DND-41 (cell line): ENCODE results near the gene PDXDC1.
"Not testable (repeated sequence)": the region's sequence is repeated elsewhere in the genome, so short reads cannot be mapped to it uniquely, and the experiment has no call there.

ENCODE experiments used
- EZH2 ChIP-seq: IDR thresholded peaks from 3 replicates; pipeline ENCODE4 v1.6.1; 2012; ENCODE audit warnings: borderline replicate concordance, low read depth, mild to moderate bottlenecking, moderate library complexity, low read length, inconsistent platforms; ENCODE audit not compliant: severe bottlenecking
- TF ChIP-seq, protein P1 (sequence below): IDR thresholded peaks from 2 replicates; pipeline ENCODE4 v1.5.1; 2012; ENCODE audit warnings: borderline replicate concordance, low read length, moderate library complexity, mild to moderate bottlenecking; ENCODE audit not compliant: poor library complexity, severe bottlenecking; ENCODE audit errors: extremely low read depth

GRCh38 chr16:14932581-14933375 is 42.0 kb upstream of the PDXDC1 start:
- TF ChIP-seq, protein P1, sequence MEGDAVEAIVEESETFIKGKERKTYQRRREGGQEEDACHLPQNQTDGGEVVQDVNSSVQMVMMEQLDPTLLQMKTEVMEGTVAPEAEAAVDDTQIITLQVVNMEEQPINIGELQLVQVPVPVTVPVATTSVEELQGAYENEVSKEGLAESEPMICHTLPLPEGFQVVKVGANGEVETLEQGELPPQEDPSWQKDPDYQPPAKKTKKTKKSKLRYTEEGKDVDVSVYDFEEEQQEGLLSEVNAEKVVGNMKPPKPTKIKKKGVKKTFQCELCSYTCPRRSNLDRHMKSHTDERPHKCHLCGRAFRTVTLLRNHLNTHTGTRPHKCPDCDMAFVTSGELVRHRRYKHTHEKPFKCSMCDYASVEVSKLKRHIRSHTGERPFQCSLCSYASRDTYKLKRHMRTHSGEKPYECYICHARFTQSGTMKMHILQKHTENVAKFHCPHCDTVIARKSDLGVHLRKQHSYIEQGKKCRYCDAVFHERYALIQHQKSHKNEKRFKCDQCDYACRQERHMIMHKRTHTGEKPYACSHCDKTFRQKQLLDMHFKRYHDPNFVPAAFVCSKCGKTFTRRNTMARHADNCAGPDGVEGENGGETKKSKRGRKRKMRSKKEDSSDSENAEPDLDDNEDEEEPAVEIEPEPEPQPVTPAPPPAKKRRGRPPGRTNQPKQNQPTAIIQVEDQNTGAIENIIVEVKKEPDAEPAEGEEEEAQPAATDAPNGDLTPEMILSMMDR, result not testable (repeated sequence)
- not testable (repeated sequence) for TF ChIP-seq EZH2
